GM12872 (cell line): ENCODE data around the gene DALRD3.

Experiments
- TF ChIP-seq, protein P1 (sequence below): IDR thresholded peaks from 3 replicates; pipeline ENCODE4 v1.5.1; 2011; ENCODE audit warnings: low read depth, mild to moderate bottlenecking, low read length, moderate library complexity; ENCODE audit not compliant: insufficient read depth

The DALRD3 gene

DNA sequence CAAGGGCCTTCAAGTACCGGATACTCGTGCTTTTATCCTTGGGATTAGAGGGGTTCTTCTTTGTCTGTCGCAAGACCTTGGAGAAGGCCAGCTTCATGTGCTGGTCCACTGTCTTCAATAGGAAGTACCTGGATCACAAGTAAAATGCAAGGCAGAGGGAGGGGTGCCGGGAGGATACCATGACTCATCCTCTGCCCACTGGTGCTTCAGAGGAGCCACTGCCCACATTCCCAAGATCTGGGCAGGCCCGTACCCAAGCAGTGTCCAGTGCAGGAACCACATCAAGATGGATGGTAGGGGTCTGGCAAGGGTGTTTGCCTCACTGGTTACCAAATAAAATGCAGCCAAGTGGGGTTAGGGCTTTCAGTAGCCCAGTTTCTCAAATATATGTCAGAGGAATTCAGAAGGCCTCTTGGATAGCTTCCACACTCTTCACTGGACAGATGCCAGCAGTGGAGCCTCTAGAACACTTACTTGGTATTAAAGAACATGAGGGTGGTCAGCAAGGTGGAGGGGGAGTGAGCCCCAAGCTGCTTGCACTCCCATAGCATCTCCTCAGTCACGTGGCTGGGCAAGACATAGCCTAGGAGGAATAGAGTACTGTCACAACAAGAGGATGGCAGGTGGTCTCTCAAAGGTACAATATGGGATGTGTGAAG is 14.4 kb upstream of the DALRD3 start:
- TF ChIP-seq, protein P1, sequence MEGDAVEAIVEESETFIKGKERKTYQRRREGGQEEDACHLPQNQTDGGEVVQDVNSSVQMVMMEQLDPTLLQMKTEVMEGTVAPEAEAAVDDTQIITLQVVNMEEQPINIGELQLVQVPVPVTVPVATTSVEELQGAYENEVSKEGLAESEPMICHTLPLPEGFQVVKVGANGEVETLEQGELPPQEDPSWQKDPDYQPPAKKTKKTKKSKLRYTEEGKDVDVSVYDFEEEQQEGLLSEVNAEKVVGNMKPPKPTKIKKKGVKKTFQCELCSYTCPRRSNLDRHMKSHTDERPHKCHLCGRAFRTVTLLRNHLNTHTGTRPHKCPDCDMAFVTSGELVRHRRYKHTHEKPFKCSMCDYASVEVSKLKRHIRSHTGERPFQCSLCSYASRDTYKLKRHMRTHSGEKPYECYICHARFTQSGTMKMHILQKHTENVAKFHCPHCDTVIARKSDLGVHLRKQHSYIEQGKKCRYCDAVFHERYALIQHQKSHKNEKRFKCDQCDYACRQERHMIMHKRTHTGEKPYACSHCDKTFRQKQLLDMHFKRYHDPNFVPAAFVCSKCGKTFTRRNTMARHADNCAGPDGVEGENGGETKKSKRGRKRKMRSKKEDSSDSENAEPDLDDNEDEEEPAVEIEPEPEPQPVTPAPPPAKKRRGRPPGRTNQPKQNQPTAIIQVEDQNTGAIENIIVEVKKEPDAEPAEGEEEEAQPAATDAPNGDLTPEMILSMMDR: no peak

DNA sequence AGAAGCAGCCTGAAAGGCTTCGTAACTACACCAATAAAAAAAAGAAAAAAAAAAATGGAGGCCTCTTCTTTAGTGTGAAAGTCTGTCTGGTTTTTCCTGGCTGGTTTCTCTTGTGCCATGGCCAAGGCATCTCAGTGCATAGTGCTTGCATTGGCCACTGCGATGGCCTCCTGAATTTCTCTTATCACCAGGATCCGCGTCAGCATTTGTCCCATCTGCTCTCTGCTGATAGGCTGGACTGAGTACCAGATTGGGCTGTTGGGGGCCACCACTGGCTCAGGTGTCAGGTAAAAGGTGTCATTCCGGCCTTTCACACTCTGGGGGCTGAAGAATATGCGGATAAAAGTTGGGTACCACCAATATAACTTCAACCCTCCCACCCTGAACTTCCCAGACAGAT is 11.9 kb upstream of the DALRD3 start:
- TF ChIP-seq, protein P1: no peak

DNA sequence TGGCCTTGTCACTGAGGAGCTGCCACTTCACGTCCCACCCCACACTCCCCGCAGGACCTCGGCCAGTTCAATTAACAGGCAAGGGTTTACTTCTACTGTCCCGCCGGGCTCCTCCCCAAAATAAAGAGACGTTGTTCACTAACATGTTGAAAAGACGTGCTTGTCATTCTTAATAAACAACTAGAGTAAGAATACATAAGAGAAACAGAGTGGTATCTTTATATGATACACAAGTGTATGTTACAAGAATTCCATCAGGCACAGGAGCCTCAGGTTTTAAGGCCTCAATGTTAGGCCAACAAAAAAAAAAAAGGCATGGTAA is 11.1 kb upstream of the DALRD3 start:
- TF ChIP-seq, protein P1: no peak

DNA sequence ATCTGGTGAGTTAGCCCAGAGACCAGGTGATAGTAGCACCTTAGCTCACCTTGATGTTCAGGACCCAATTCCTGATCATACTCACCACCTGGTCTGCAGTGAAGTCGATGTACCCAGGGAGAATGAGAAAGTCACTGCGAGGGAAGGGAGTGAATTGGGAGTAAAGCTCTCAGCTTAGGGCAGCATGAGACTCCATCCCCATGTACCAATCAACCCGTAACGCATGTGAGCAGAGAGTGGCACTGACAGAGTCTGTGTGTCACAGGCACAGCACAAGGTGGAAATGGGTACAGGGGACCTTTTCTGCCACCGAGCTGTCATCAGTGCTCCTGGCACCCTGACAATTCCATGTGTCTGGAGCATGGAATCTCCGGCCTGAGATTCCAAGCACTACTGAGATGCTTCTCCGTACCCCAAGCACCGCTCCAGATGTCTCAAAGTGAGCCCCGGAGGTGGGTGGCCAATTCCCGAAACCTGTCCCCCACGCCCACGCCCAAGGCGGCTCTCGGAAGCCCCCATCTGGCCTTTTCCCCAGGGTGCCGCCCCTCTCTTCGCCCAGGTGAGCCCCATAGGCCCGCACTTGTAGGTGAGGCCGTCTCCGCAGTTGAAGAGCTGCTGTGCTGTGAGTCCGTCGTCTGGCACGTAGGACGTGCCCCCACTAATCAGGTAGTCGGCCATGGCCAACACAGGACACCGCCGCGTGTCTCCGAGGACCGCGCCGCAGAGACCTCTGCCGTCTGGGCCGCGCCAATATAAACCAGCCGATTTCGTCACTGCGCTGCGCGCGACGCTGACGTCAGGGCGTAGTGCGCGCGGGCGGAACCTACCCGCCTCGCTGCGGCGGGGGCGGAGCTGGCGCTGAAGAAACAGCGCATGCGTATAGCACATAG is 10.5 kb upstream of the DALRD3 start, which contains the start of gene IMPDH2:
Gene IMPDH2 (minus strand): TSS at position 726 of the 890 bp plus-strand sequence. CDS start 48 bp downstream, at position 678.
- TF ChIP-seq, protein P1: no peak

DNA sequence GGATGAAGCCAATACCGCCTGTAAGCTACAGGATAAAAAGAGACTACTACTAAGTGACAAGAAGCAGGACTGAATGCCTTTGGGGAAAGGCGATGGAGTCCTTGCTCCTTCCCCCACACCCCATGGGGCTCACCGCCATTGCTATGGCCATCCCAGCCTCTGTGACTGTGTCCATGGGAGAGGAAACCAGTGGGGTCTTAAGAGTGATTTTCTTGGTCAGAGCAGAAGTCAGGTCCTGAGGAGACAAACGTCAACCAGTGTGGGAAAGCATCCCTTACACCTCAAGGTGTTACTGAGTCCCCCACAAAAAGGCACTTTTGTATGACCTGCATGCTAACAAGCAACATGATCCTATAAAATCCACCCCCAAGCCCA is 9.9 kb upstream of the DALRD3 start:
- TF ChIP-seq, protein P1: no peak

DNA sequence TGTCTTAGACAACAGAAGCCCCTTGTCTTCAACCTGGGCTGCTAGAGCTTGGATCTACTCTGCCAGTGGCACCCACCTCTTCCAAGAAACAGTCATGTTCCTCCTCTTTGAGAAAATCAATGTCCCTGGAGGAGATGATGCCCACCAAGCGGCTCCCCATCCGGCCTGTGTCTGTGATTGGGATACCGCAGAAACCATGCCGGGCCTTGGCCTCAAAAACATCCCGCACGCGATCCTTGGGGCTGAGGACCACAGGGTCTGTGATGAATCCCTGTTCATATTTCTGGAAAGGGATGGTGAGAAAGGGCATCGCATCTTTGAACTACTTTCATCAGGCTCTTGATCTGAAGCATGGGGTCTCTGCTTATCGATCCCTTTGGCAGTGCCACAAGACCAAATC is 9.3 kb upstream of the DALRD3 start:
- TF ChIP-seq, protein P1: no peak

DNA sequence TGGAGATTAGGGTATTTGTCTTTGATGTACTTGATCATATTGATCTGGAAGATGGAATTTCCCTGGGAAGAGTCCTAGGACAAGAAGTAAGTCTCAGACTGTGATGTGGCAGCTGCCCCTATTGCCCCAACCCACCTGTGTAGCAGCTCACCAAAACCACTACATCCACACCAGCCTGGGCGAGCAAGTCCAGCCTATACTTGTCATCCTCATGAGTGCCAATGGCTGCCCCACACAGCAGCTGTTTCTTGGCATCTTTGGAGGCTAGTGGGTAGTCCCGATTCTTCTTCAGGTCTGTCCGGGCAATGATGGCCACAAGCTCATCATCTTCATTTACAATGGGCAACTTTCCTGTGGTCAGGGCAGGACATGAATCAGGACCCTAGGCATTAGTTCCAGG is 8.2 kb upstream of the DALRD3 start:
- TF ChIP-seq, protein P1: no peak
